ENCODE results near the gene TNFRSF8.

The TNFRSF8 gene

DNA sequence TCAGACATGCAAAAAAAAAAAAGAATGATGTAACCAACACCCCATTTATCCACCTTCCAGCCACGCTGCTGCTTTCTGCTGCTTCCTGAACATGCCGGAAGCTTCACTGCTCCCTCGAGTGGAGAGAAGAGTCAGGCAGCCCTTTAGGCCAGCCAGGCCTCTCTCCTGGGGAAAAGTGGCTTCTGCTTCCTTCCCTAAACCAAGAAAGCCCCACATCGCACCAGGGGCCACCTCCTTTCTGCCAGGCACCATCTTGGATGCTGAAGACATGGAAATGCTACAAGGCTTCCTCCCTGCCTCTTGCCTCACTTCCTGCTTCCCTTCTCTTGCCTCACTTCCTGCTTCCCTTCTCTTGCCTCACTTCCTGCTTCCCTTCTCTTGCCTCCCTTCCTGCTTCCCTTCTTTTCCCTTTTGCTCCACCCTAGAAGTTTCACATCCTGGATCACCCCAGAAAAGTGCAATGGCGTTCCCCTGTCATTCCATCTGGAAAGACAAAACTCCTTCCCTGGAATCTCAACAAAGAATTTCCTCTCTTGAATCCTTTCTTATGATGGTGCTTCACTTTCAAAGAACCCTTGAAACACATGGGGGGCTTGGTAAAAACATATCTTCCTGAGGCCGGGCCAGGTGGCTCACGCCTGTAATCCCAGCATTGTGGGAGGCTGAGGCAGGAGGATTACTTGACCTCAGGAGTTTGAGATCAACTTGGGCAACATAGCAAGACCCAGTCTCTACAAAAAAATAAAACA is 18.7 kb downstream of the TNFRSF8 start:
- TF ChIP-seq, protein P1, sequence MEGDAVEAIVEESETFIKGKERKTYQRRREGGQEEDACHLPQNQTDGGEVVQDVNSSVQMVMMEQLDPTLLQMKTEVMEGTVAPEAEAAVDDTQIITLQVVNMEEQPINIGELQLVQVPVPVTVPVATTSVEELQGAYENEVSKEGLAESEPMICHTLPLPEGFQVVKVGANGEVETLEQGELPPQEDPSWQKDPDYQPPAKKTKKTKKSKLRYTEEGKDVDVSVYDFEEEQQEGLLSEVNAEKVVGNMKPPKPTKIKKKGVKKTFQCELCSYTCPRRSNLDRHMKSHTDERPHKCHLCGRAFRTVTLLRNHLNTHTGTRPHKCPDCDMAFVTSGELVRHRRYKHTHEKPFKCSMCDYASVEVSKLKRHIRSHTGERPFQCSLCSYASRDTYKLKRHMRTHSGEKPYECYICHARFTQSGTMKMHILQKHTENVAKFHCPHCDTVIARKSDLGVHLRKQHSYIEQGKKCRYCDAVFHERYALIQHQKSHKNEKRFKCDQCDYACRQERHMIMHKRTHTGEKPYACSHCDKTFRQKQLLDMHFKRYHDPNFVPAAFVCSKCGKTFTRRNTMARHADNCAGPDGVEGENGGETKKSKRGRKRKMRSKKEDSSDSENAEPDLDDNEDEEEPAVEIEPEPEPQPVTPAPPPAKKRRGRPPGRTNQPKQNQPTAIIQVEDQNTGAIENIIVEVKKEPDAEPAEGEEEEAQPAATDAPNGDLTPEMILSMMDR (IDR thresholded peaks at IDR 0.05; ENCODE audit: borderline replicate concordance, insufficient read depth, low read depth, low read length), result no peak
- H3K4me3 ChIP-seq (ENCODE audit: low read depth, low read length), result no peak overlapping the region

DNA sequence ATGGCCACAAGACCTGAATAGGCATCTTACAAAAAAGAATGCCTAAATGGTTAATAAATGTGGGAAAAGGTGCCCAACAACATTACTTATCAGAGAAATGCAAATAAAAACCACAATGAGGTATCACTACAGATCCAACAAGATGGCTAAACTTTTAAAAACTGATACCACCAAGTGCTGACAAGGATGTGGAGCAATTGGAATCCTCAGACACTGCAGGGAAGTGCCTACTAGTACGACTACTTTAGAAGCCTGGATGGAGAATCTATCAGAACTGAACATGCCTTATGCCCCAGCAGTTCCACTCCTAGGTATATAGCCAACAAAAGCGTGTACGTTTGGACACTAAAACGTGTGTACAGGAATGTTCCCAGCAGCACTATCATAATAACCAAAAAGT is 19.9 kb downstream of the TNFRSF8 start:
- H3K4me3 ChIP-seq (ENCODE audit: low read depth, low read length), result no peak overlapping the region
- TF ChIP-seq, protein P1 (IDR thresholded peaks at IDR 0.05; ENCODE audit: borderline replicate concordance, insufficient read depth, low read depth, low read length), result no peak

DNA sequence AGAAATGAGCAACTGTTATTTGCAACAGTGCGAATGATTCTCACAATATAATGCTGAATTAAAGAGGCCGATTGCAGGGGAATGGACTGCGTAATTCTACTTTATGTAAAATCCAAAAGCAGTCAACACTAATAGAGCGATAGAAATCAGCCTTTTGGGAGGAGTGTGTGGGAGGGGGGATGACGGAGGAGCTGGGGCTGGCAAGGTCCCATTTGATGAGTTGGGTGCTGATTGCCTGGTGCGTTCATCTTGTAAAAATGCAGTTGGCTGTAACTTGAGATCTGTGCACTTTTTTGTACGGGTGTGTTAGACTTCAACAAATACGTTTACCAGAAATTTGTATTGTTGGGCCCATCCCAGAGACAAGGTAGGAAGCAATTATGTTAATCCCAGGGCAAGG is 20.7 kb downstream of the TNFRSF8 start:
- TF ChIP-seq, protein P1 (IDR thresholded peaks at IDR 0.05; ENCODE audit: borderline replicate concordance, insufficient read depth, low read depth, low read length), result no peak
- no peak overlapping the region for H3K4me3 ChIP-seq (ENCODE audit: low read depth, low read length)

DNA sequence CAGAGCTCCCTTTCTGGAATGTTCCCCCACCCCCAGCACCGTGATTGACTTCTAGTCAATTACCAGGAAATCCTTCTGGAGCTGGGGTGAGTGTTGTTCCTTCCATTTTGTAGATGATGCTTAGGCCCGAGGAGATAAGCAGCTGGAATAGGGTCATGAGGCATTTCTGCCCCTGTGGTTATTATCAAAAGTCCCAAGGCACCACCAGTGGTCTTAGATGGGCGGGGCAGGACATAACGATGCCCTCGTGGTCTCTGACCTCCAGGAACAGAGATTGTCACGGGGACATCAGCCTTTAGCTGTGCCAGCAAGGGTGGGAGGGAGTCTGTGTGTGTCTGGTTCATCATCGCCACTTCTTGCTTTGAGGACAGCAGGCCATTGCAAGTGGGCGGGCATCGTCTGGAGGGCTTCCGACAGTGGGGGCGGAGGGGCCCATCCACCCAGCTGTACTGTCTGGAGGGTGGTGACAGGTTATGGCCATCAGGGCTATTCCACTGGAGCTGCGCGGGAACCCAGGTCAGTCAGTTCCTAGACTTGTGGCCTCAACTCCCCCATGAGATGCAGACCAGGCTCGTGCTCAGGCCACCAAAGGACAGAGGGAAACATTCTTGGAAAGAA is 22.6 kb downstream of the TNFRSF8 start:
- H3K4me3 ChIP-seq (ENCODE audit: low read depth, low read length), result no peak overlapping the region
- TF ChIP-seq, protein P1 (IDR thresholded peaks at IDR 0.05; ENCODE audit: borderline replicate concordance, insufficient read depth, low read depth, low read length), result no peak

DNA sequence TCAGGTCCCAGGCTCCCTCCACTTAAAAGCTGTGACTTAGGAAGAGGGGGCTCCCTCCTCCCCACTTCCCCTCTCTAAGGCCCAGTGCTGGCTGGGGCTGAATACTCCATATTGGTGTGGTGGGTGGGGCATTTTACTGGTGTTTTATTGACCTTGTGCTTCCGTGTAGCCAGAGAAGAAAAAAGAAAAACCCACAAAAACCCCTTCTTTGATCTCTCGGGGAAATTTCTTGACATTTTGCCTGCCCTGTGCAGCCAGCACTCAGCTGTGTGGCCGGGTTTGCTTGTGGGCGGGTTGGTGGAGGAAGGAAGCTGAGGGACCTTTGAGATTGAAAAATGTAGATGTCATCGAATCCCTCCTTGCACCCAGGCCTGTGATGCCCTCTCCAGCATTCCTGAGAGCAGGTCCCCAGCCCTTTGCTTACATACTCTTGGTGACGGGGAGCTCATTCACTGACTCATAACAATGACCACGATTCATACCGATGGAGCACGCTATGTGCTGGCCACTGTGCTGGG is 24.8 kb downstream of the TNFRSF8 start:
- no peak overlapping the region for H3K4me3 ChIP-seq (ENCODE audit: low read depth, low read length)
- TF ChIP-seq, protein P1 (IDR thresholded peaks at IDR 0.05; ENCODE audit: borderline replicate concordance, insufficient read depth, low read depth, low read length), result no peak

DNA sequence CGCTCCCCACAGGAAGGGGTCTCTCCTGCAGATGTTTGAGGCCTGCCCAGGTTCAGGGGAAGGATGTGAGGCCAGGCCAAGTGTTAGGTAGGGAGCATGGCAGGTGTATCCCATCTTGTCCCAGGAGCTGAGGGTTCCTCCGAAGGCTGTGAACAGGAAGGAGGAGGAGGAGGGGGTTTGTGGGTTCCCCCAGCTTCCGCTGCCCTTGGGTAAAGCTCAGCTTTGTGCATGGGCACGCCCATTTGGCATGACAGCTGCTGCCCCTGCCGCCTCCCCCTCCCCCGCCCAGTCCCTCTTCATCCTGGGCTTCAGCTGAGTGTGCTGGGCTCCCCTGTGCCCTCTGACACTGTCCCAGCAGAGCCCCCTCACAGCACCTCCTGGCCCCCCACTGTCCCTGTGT is 25.5 kb downstream of the TNFRSF8 start:
- TF ChIP-seq, protein P1 (IDR thresholded peaks at IDR 0.05; ENCODE audit: borderline replicate concordance, insufficient read depth, low read depth, low read length), result no peak
- no peak overlapping the region for H3K4me3 ChIP-seq (ENCODE audit: low read depth, low read length)

DNA sequence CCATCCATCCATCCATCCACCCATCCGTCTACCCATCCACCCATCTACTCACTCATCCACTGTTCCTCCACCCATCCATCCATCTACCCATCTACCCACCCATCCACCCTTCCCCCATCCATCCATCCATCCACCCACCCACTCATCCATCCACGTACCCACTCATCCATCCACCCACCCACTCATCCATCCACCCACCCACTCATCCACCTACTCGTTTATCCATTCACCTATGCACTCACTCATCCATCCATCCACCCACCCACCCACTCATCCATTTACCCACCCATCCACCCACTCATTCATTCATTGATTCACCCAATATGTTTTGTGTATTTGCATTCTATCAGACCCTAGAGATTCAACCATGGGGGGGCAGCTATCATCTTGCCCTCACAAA is 27.2 kb downstream of the TNFRSF8 start:
- TF ChIP-seq, protein P1 (IDR thresholded peaks at IDR 0.05; ENCODE audit: borderline replicate concordance, insufficient read depth, low read depth, low read length), result no peak
- no peak overlapping the region for H3K4me3 ChIP-seq (ENCODE audit: low read depth, low read length)
